Epidermal melanocyte (primary cell): ENCODE results near the gene SFRP4.
"Not testable (repeated sequence)": the region's sequence is repeated elsewhere in the genome, so short reads cannot be mapped to it uniquely, and the experiment has no call there.

Experiments
- DNase-seq: peaks from one replicate; pipeline ENCODE4 v3.0.0; 2011; ENCODE audit warnings: low spot score; ENCODE audit not compliant: insufficient read length

Gene SFRP4

GRCh38 chr7:37916673-37917660 lies at the start of gene SFRP4:
SFRP4 (minus strand) TSS chr7:37916817; CDS start chr7:37916537, 280 bp downstream.
- no peak for DNase-seq

DNA sequence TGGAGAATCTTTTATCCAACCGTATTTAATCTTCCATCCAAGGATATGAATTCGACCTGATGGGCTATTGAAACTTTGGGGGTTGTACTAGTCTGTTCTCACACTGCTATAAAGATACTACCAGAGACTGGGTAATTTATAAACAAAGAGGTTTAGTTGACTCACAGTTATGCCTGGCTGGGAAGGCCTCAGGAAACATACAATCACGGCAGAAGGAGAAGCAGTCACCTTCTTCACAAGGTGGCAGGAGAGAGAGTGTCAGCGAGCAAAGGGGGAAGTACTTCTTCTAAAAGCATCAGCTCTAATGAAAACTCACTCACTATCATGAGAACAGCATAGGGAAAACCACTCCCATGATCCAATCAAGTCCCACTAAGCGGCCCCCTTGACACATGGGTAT lies 47.6 kb upstream of the SFRP4 start:
- no peak for DNase-seq

GRCh38 chr7:37961251-37961650 lies 44.6 kb upstream of the SFRP4 start:
- no peak for DNase-seq

DNA sequence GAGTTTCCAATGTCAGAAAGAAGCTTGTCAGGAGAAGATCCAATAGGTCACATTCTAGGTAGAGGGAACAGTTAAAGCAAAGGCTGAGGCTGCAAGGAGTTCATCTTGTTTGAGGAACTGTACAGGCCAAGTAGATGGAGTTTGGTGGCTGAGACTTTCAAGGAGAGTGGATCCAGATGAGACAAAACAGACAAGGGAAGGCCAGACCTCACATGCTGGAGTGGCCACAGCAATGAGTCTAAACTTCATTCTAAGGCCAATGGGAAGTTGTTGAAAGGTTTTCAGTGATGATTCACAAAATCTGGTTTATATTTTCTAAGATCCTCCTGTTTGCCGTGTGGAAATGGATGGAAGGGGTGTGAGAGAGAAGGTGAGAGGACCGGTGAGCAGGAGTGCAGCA lies 43.9 kb upstream of the SFRP4 start:
- no peak for DNase-seq

- DNase-seq, result no peak
These were observed 40.8 kb upstream of the SFRP4 start for GRCh38 chr7:37957221-37957970.

DNA sequence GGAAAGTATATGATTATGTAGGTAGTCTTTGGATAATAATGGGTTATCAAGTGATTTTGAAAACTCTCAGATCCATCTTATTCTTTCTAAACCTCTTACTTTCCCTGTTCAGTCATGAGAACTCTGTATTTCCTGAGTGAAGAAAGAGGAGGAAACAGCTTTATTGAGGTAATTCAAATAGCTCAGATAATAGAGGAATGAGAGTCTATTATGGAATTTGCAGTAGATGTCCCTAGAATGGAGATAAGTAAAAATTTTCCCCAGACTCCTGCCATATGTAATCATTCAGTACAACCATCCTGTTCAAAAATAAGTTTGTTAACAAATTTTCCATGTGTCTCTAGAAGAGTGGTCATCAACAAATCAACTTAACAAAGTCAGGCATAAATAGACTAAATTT lies 40.2 kb upstream of the SFRP4 start:
- no peak for DNase-seq

DNA sequence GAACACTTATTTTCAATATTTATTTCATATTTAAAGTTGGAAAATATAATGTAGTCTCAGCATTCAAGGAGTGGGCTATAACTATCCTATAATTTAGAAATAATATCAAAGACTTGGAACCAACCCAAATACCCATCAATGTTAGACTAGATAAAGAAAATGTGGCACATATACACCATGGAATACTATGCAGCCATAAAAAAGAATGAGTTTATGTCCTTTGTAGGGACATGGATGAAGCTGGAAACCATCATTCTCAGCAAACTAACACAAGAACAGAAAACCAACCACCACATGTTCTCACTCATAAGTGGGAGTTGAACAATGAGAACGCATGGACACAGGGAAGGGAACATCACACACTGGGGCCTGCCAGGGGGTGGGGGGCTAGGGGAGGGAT lies 37.6 kb upstream of the SFRP4 start:
- DNase-seq, result not testable (repeated sequence)

DNA sequence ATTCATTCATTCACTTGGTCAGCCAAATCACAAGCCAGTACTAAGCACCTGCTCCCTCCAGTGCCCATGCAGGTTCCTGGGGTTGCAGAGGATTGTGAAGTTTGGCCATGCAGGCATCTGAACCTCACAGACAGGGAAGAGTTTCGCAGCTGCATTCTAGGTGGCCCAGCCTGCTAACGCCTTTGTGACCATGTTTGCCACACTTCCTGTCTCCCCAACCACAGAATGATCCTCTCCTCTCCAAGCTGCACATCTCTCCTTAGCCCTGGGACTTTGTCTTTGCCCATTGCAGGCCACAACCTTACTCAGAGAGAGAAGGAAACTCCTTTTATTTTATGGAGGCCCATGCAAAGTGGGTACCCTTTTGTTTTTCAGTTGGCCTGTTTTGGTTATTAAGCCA lies 35.6 kb upstream of the SFRP4 start:
- no peak for DNase-seq

- no peak for DNase-seq
These were observed 31.3 kb upstream of the SFRP4 start for GRCh38 chr7:37947941-37948210.

DNA sequence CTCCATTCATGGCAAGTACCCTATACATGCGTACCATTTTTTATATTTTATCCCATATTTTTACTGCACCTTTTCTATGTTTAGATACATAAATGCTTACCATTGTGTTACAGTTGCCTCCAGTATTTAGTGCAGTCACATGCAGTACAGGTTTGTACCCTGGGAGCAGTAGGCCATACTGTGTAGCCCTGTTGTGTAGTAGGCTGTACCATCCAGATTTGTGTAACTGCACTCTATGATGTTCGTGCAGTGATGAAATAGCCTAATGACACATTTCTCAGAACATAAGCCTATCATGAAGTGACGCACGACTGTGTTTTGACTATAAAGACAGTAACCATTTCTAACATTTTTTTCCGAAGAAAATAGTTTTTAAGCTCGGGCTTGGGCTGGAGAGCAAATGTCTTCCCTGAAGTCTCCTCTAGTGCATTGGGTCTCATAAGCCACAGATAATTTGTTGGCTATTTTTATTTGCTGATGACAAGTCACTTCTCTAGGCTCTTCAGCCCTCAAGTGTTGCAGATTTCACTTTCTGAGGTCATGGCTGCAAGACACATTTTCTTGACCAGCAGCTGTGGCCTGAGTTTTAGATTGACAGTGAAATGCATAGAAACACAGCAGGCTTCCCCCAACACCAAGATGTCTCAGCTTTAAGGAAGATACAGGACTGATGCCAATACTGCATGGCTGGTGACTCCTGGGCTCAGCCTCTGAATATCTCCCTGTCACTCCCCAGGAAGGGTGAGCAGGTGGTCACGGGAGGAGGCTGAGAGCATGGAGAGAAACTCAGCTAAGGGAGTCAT lies 30.7 kb upstream of the SFRP4 start:
- no peak for DNase-seq

DNA sequence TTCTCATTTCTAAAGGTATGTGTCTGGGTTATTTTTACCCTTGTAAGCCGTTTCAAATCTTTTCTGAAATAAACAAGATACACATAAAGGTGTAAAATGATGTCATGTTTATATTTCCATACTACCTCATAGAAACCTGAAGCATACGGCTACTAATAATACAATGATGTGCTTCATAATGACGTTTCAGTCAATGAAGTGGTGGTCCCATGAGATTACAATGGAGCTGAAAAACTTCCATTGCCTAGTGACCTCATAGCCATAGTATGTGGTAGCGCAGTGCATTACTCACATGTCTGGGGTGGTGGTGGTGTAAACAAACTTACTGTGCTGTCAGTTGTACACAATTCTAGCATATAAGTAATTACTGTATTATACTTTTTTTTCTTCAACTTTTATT lies 28.7 kb upstream of the SFRP4 start:
- DNase-seq, result no peak

- no peak for DNase-seq
These were observed 28.1 kb upstream of the SFRP4 start for GRCh38 chr7:37944737-37945054.

DNA sequence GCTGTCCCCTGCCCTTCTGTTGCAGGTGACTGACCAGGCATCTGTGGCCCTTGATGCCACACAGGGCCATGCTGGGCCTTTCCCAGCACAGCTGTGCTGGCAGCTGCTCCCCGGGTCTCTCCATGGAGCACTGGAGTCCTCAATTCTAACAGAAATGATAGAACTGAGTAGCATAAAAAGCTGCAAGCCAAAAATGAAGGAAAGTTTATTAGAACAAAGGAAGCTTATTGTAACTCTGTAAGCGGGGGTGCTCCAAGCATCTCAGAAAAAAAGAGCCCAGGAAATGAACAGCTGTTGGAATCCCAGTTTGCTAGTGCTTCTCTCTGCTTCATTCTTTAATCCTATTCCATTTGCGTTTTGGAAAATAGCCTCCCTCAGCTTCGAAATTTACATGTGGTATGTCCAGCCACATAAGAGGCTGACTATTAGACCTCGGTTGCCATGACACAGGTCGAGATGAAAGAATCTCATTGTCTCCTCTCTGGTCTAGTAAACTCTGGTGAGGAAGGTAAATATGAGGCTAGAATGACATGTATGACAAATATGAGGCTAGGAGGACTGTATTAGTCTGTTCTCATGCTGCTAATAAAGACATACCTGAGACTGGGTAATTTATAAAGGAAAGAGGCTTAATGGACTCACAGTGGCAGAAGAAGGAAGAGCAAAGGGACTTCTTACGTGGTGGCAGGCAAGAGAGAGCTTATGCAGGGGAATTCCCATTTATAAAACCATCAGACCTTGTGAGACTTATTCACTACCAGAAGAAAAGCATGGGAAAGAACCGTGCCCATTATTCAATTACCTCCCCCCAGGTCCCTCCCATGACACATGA lies 27.5 kb upstream of the SFRP4 start:
- DNase-seq, result no peak

DNA sequence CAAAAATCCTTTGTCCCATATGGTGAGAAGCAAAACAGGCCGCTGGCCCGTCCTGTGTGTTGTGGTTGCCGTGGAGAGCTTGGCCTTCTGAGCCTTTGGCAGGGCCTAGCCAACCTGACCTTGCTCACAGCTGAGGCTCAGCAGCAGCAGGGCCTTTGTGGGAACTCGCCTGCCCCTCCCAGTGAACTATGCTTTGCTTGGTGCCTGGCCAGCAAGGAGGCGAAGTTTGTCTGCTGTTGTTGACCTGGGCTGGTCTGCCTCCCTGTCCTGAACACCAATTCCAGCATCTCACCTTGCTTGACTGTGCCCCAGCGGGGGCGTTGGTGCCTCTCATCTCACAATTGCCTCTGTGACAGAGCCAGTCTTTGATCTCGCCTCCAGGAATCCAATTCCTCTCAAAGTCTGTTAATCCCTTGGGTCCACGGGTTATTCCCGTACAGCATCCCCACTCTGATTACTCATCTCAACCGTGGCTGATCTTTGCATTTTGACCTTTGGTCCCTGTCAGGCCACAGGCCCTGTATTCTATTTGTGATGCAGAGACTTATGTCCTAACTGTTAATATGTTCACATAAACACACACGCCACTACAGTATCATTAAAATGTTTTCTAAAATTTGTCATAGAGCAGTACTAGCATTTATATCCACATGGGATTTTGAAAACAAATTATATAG lies 26.5 kb upstream of the SFRP4 start:
- DNase-seq, result no peak

- no peak for DNase-seq
These were observed 16.5 kb upstream of the SFRP4 start for GRCh38 chr7:37933018-37933566.

- no peak for DNase-seq
These were observed 15.9 kb upstream of the SFRP4 start for GRCh38 chr7:37932543-37932942.

GRCh38 chr7:37930226-37930948 lies 13.8 kb upstream of the SFRP4 start:
- no peak for DNase-seq

- no peak for DNase-seq
These were observed 12.3 kb upstream of the SFRP4 start for GRCh38 chr7:37928878-37929277.

DNA sequence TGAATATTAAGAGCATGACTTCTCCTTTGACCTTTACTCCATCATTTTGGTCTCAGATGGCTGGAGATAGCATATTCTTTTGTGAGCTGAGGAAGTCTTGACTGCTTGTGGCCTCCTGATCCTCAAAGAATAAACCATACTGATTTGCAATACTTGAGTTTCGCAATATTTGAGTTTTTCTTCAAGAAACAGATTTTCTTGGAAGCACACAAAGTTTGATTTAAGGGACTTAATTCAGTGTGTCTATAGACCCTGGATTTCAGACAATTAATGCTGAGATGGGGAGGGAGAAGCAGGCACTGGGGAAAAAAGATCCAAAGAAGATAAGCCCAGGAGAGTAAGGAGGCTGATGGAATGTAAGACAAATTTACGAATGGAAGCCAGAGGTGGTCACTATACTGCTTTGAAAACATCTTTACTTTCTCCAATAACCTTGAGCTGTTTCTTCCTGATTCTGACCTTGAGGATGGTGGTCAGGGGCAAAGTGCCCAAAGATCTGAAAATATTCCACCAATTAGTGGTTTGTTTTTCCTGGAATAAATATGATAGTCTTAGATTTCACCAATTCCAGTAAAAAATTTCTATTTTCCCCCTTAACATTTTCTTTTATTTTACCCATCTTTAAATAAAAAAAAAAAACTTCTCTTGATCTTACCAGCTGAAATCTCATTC lies 11.3 kb upstream of the SFRP4 start:
- DNase-seq, result no peak
